HS-5 (cell line): ENCODE results near the gene KCMF1.

Source experiments
- DNase-seq: peaks from one replicate; pipeline ENCODE4 v3.0.0-alpha.2; 2012; ENCODE audit warnings: low read depth

KCMF1 gene

DNA sequence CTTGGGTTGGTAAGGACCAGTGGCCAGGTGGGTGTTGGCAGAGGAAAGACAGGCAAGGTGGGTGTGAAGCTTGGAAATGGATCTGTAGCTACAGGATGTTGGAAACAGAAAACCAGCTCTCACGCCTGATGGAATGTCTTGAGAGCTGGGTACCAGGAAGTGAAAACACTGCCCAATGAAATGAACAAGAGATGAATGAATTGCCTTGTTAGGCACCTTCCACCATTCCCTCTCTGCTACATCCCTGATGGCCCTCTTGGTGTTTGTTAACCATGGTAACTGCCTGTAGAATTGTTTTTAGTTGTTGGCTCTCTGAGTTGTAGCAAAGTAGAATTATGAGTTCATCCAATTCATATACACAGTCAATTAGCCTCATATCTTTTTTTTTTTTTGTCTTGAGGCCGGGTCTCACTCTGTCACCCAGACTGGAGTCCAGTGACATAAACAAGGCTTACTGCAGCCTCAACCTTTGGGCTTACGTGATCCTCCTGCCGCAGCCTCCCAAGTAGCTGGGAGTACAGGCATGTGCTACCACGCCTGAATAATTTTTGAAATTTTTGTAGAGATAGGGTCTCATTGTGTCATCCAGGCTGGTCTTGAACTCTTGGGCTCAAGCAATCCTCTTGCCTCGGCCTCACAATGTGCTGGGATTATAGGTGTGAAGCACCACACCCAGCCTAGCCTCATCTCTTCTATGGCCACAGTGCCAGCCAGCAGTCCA, 9.5 kb downstream of the KCMF1 start:
- DNase-seq = no peak

DNA sequence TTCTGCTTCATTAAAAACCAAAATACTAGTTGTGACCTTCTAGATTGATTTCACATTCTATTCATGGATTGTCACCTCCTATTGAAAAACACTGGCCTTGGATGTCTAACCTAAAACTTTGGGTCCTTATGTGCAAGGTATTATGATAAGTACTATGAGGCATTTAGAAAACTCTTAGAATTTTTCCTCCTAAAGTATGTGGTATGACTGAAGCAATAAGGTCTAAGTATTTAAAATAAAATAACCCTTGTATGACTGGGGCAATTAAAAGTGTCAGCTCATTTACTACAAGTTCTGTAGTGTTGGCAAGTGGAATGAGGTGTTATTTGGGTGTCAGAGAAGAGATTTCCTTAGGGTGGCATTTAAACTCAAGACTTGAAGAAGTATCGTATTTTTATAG, 15.1 kb downstream of the KCMF1 start:
- DNase-seq = no peak

DNA sequence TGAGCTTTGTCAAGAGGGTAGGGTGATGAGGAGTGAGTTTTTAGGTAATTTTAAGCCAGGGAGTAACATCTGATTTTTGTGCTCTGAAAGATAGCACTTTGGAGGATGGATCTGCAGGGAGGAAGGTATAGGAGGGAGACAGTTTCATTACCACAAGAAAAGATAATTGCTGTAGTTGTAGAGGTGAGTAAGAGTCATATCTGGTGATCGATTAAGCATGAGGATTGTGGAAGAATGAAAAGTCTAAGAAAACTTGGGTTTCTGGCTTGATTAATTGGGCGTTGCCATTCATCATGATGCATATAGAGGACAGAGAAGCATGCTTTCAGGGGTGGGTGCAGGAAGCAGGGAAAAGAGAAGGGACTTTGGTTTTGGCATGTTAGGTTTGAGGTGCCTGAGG, 18.5 kb downstream of the KCMF1 start:
- DNase-seq = no peak

DNA sequence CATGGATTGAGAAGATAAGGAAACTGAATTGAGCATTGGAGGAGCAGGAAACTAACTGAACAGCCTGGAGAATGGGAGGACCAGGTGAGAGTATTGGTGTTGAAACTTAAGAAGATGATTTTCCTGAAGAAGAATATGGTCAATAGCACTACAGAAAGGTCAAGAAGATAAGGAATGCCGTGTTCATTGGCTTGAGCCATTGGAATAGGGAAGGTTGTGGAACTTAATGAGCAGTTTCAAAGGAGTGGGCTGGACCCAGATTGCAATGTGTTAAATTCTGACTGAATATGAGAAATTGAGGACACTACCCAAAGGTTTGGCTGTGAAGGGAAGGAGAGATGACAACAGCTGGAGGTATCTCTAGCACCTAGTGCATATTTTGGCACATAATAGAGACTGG, 19.0 kb downstream of the KCMF1 start:
- no peak for DNase-seq

DNA sequence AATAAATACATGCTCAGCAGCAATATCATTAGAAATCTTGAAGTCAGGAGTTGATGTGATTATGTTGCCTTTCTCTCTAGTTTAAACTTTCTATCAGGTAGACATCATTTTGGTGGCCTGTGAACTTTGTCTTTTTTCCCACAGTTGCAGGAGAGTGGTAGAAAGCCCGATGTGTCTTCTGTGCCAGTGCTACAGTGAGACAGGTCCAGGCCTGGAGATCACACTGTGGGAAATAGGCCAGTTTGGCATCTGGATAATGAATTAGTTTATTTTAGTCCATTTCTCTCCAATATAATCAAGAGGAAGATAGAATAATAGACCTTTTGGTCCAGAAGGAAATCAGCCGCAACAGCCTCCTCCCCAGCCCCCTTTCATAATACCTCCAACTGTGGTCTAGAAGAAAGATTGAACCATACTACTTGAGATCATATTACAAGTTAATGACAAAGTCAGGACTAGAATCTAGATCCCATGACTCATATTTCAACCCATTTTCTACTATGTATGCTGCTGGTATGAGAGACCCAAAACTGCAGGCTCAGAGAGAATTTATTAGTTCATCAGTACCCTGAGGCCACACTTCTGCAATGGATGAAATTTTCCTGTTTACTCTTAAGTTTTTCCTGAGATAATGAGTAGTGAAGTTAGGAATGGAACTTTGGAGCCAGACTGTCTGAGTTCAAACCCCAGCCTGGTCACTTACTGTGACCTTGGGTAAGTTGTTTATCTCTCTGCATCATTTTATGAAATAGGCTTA, 20.6 kb downstream of the KCMF1 start:
- no peak for DNase-seq

DNA sequence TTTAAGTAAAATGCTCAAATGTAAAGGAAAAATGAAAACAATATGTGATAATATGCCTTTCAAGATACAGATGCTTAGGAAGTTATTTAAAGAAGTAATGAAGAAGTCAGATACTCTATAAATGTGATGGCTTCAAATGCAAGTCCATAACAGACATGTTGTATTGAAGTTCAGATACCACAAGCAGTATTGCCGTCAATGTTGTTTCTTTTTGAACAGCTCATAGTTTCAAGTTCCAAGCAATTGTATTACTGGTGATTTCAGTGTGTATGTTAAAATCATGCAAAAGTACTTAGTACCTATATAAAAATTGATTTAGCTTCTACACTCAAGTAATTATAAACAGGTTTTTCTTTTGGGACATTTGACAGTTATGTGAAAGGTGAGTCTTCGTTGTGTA, 24.9 kb downstream of the KCMF1 start:
- DNase-seq = no peak

DNA sequence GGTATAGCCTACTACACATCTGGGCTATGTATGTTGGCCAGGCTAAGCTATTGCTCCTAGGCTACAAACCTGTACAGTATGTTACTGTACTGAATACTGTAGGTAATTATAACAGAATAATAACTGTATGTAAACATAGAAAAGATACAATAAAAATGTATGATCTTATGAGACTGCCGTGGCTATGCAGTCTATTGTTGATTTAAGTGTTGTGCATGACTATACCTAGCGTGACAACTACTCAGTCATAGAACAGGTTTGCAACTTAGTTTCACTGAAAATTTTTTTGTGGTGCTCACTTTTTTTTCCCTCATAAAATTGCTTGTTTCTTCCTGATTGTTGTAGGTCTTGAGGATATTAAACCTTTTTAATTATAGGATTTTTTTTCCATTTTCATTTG, 25.9 kb downstream of the KCMF1 start:
- DNase-seq = no peak

DNA sequence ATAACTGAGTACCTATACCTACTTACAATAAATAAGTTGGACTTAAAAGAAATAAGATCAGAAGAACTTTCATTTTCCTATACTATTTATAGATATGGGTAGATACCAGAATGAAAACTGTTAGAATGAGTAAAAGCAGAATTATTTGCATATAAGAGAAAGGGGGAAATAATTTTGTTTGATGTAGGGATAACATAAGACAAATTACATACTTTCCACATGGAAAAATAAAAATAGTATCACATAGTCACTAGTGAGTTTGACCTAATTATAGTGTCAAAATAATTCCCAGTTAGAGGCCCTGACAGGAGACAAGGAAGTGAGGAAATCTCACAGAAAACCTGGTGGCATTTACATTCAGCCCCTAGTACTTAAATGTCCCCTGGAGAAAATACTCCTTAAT, 28.6 kb downstream of the KCMF1 start:
- DNase-seq = no peak

DNA sequence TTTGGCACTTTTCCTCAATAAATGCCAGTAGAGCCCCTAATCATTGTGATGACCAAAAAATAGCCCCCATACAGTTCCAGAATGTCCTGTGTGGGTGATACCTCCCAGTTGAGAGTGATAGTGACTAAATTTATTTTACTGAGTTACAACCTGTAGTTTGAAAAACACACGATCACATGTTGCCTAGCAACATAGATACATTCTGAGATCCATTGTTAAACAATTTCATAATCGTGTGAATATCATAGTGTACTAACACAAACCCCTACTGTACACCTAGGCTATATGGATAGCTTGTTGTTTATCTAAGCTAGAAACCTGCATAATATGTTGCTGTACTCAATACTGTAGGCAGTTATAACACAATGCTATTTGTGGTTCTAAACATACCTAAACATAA, 30.6 kb downstream of the KCMF1 start:
- no peak for DNase-seq

DNA sequence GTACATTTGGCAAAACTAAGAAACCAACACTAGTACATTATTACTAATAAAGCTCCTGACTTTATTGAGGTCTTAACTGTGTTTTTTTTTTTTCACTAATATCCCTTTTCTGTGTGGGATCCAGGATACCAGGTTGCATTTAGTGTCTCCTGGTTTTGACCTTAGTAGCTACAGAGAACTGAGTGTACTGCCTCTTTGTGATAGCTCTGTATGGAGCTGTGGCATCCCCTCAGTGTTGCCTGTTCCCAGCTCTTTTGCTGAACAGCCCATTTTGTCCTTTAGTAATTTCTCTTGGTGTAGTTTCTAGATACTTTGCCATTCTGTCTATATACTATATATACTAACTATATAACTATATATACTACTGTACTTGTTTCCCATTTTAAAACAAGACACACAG, 31.6 kb downstream of the KCMF1 start:
- DNase-seq = no peak

DNA sequence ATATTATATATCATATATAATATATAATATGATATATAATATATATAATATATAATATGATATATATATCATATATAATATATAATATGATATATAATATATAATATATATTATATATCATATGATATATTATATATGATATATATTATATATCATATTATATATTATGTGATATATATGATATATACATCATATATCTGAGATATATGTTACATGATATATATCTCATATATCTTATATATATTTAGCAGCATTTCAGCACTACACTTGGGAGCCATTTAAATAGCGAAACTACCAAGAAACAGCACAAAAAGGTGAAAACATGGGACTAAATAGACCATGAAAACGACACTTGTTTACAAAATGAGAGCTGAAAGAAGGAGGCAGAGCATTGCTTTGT, 37.3 kb downstream of the KCMF1 start:
- no peak for DNase-seq

DNA sequence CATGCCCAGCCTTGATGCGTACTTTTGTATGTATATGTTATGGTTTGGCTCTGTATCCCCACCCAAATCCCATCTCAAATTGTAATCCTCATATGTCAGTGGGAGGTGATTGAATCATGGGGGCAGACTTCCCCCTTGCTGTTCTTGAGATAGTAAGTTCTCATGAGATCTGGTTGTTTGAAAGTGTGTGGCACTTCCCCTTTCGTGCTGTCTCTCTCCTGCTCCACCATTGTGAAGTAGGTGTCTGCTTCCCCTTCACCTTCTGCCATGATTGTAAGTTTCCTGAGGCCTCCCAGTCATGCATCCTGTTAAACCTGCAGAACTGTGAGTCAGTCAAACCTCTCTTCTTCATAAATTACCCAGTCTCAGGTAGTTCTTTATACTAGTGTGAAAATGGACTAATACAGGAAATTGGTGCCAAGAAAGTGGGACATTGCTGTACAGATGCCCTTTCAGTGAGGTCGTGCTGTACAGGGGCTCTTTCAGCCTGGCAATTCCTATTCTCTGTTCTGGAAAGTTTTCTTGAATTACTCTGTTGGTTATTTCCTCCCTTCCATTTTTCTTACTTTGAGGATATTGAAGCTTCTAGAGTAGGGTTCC, 38.2 kb downstream of the KCMF1 start:
- no peak for DNase-seq

DNA sequence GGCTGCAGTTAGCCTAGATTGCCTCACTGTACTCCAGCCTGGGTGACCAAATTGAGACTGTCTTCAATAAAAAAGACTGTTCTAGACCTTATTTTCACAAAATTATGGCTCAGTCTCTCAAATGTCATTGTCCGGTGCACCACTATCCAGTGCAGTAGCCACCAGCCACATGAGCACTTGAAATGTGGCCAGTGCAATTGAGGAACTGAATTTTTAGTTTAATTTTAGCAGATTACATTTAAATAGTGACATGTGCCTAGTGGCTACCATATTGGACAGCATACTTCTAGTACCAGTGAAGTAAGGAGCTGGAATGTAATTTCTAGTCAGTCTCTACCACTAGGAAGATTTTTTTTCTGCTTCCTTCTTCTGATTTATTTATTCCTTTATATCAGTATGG, 39.4 kb downstream of the KCMF1 start:
- DNase-seq = no peak

DNA sequence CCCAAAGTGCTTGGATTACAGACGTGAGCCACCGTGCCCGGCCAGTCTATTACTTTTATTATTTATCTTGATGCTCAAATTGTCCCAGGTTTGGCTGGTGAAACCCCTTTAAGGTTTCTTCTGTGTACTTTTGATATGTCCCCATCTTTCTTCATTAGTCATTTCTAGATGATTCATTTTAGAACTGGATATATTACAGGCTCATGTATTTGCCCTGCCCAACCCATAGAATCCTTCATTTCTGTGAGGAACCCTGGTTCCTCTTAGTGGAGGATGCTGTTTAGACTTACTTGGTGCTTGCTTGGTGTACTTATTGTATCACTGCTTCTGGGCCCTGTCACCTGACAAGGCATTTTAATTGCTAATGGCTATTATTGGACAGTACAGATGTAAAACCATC, 40.1 kb downstream of the KCMF1 start:
- DNase-seq = no peak

DNA sequence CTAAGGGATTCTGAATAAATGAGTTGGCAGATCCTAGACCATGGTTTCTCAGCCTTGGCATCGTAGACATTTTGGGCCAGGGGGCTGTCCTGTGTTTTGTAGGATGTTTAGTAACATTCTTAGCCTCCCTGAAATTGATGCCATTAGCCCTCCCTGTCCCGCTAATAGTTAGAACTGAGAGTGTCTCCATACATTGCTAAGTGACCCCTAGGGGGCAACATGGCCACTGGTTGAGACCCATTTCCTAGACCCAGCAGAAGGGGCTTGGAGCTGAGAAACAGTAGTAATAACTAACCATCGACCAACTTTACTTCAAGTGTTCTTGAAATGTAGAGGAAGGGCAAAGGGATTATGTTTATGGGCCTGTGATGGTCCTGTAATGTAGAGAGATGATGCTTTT, 40.8 kb downstream of the KCMF1 start:
- DNase-seq = no peak

DNA sequence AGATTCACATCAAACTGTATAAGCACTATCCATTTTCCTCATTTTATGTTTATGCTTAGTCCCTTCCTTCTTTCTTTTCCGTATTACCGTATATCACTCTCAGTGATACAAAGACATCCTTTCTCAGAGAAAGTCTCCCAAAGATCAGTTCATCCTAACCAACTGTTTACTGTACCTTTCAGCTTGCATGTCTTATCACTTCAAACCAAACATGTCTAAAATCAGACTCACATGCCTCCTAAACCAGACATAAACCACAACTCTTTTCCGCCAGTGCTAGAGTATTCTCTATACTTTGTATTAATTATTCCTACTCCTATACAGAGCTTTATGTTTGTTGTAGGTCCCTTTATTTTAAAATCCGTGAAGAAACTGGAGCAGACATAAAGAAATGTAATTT, 41.5 kb downstream of the KCMF1 start:
- DNase-seq = no peak

DNA sequence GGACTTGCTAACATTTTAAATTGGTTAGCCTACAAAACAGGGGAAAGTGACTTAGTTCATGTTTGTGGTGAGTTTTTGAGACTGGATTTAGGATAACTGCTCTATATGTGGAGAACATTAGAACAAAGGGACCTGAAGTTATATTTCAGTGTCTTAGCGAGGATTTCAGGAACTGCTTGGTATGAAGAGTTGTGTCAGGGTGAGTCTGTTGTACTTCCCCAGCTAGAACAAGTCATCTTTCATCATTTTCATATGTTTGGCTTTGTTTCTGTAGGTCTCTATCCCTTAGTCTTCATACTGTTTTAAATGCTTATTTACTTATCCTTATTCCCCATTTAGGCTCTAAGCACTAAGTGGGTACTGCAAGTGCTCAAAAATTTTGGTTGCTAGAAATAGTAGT, 41.9 kb downstream of the KCMF1 start:
- DNase-seq = no peak

DNA sequence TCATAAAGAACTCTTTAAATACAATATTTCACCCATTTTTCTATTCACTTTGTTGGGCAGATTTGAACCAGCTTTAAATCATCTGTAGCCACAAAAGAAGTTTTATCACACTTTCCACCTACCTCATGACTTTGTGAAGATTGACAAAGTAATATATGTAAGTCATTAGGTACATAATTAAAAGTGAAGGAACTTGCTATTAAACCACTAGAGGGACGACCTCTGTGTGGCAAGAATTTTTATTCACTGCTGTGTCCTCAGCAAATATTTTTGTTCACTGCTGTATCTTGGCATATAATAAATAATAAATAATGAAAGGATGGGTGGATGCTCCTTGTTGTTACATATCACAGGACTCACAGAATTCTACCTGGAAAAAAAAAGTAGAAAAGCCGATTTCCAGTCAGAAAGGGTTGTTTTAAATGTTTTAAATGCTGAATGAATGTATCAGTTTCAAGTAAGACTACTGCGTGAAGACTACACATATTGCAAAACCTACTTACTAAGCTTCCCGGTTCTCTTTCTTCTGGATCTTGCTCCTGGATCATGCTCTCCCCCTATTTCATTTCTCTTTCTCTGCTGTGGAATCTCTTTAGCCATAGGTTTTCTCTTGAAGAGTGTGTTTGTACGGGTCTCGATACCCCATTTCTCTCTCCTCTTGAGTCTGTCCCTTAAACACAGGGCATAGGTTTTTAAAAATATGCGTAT, 44.8 kb downstream of the KCMF1 start:
- DNase-seq = no peak

DNA sequence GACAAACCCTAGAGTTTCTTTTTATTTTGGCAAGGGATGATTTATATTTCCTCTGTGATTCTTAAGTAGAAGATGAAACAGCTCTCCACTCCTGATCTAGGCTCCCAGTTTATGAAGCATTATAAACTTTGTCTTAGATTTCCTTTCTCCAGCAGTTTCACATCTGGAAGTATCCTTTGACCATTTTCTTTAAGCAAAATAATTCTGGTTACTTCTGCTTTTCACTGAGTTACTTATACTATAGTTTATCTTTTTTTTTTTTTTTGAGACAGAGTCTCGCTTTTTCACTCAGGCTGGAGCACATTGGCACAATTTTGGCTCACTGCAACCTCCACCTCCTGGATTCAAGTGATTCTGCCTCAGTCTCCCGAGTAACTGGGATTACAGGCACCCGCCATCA, 45.5 kb downstream of the KCMF1 start:
- DNase-seq = no peak

DNA sequence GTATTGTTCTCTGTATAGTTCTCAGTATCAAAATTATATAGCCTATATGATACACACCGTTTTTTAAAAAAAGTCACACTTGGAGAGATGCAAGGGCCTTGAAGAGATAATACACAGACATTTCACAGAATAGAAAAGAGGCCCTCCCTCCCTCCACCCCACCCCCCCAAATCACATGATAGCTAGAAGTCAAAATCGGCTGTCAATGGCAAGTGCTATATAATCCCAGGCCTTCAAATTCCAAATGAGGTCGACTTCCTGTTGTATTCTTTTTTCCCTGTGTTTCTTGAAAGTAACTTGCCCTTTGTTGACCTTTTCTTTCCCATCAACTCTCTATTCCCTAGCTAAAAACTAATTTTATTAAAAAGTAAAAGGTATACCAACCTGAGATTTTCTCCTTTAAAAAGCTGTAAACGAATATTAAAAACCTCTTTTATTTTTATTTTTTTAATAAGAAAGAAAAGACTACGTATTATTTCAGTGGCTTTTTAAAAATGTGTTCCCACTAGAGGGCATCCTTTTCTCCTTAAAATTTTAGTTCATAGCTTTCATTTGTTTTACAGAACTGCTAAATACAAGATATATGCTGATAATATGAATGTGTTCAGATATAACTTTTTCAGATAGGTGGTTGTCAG, 46.6 kb downstream of the KCMF1 start:
- DNase-seq = no peak

DNA sequence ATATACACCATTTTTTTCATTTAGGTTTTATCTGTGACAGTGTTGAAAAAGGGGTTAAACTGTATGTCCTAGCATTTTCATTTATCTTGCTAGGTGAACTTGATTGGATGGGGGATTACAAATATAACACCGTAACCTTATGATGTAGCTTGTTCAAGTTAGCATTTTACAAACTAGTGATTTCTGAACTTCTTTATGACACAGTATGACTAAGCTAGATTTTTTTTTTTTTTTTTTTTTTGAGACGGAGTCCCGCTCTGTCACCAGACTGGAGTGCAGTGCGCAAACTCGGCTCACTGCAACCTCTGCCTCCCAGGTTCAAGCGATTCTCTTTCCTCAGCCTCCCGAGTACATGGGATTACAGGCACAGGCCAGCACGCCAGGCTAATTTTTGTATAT, 47.1 kb downstream of the KCMF1 start:
- no peak for DNase-seq

DNA sequence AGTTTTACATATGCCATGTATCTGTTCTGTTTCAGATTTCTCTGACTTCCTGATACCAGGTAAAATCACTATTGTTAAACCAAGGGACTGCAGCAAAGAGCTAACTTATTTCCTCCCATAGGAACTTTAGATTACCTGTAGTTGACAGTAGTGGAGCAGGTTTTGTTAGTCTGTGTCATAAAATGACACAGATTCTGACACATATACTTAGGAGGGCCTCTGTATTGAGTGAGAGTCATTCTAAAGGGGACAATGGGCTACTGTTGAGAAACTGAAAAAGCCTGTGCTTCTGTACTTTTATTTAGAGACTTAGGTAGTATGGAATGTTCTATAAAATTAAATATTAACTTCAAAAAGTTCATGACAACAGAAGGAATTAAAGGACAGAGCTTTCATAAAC, 48.2 kb downstream of the KCMF1 start:
- no peak for DNase-seq
